ENCODE measurements around the gene SH2D4B.

SH2D4B gene

GRCh38 chr10:80537736-80538480 lies at the start of gene SH2D4B:
TSS of gene SH2D4B (plus strand) at chr10:80537902. CDS start at chr10:80538332, 430 bp downstream.
- DNase-seq: no peak

- DNase-seq: peak; percentile 58
These were observed 49.1 kb upstream of the SH2D4B start for GRCh38 chr10:80488539-80489066.

- DNase-seq: no peak
These were observed 48.2 kb upstream of the SH2D4B start for GRCh38 chr10:80489371-80490112.

- peak; percentile 46 for DNase-seq
These were observed 46.2 kb upstream of the SH2D4B start for GRCh38 chr10:80491251-80492102.

- DNase-seq: no peak
These were observed 44.7 kb upstream of the SH2D4B start for GRCh38 chr10:80492848-80493521.

GRCh38 chr10:80493522-80494051 lies 44.1 kb upstream of the SH2D4B start:
- DNase-seq: peak; percentile 86

GRCh38 chr10:80496555-80497172 lies 41.0 kb upstream of the SH2D4B start:
- DNase-seq: no peak

GRCh38 chr10:80497187-80498077 lies 40.3 kb upstream of the SH2D4B start:
- peak; percentile 98 for DNase-seq

GRCh38 chr10:80498078-80498832 lies 39.4 kb upstream of the SH2D4B start:
- DNase-seq: no peak

GRCh38 chr10:80498833-80499741 lies 38.6 kb upstream of the SH2D4B start:
- DNase-seq: peak; percentile 92

- DNase-seq: peak; percentile 62
These were observed 36.9 kb upstream of the SH2D4B start for GRCh38 chr10:80500572-80501380.

GRCh38 chr10:80501381-80501912 lies 36.3 kb upstream of the SH2D4B start:
- DNase-seq: no peak

- DNase-seq: no peak
These were observed 35.7 kb upstream of the SH2D4B start for GRCh38 chr10:80501913-80502521.

- DNase-seq: no peak
These were observed 34.8 kb upstream of the SH2D4B start for GRCh38 chr10:80502621-80503583.

- DNase-seq: no peak
These were observed 34.0 kb upstream of the SH2D4B start for GRCh38 chr10:80503584-80504157.

Data from hematopoietic multipotent progenitor cell treated with erythropoietin and hydrocortisone succinate and interleukin-3 and kit ligand, for 4 days (in vitro differentiated cells).